ENCODE results near the gene UBA6. TPM values are rescaled to one million over a fixed set of nuclear protein-coding genes. Genes with fewer than 3 reads are reported as not detected.
"Not testable (repeated sequence)": the region's sequence is repeated elsewhere in the genome, so short reads cannot be mapped to it uniquely, and the experiment has no call there.

The UBA6 gene
- total RNA-seq, 1 donor from 2014 or later, result 69.6 TPM

GRCh38 chr4:67638136-67638535 lies 62.8 kb downstream of the UBA6 start:
- Mint-ChIP-seq H3K27me3 (no peaks in the 10 kb centered on the region), H3K27ac (no peak overlapping the region), H3K4me1 (ENCODE audit: unreplicated experiment) (no peaks in the 10 kb centered on the region), H3K4me3 (no peak overlapping the region), H3K9me3 (no peaks in the 10 kb centered on the region), H3K36me3 (peaks cover 23% of the 10 kb centered on the region)
- DNase-seq (ENCODE audit: extremely low spot score, unreplicated experiment), result no peak
- TF ChIP-seq CTCF (conservative IDR thresholded peaks at IDR 0.05), result no peak

GRCh38 chr4:67636978-67637377 lies 64.0 kb downstream of the UBA6 start:
- H3K27me3 Mint-ChIP-seq; H3K27ac Mint-ChIP-seq; DNase-seq (ENCODE audit: extremely low spot score, unreplicated experiment); H3K4me1 Mint-ChIP-seq (ENCODE audit: unreplicated experiment); H3K9me3 Mint-ChIP-seq; H3K4me3 Mint-ChIP-seq: not testable (repeated sequence)
- H3K36me3 Mint-ChIP-seq, result peaks cover 32% of the 10 kb centered on the region

GRCh38 chr4:67635331-67635730 lies 65.6 kb downstream of the UBA6 start:
- TF ChIP-seq CTCF (conservative IDR thresholded peaks at IDR 0.05), result no peak
- no peaks in the 10 kb centered on the region for H3K27me3 Mint-ChIP-seq
- H3K36me3 Mint-ChIP-seq, result peaks cover 33% of the 10 kb centered on the region
- H3K9me3 Mint-ChIP-seq, result no peaks in the 10 kb centered on the region
- H3K4me1 Mint-ChIP-seq (ENCODE audit: unreplicated experiment), result no peaks in the 10 kb centered on the region
- H3K27ac Mint-ChIP-seq, result no peak overlapping the region
- H3K4me3 Mint-ChIP-seq, result no peak overlapping the region
- DNase-seq (ENCODE audit: extremely low spot score, unreplicated experiment), result no peak

GRCh38 chr4:67634741-67635140 lies 66.2 kb downstream of the UBA6 start:
- Mint-ChIP-seq H3K4me3 (no peak overlapping the region), H3K27ac (no peak overlapping the region), H3K4me1 (ENCODE audit: unreplicated experiment) (no peaks in the 10 kb centered on the region), H3K9me3 (no peaks in the 10 kb centered on the region), H3K27me3 (no peaks in the 10 kb centered on the region), H3K36me3 (peaks cover 33% of the 10 kb centered on the region)
- DNase-seq (ENCODE audit: extremely low spot score, unreplicated experiment), result no peak
- no peak for TF ChIP-seq CTCF (conservative IDR thresholded peaks at IDR 0.05)

- no peaks in the 10 kb centered on the region for H3K27me3 Mint-ChIP-seq
- H3K36me3 Mint-ChIP-seq, result peaks cover 27% of the 10 kb centered on the region
- TF ChIP-seq CTCF (conservative IDR thresholded peaks at IDR 0.05), result no peak
- H3K4me3 Mint-ChIP-seq, result no peak overlapping the region
- DNase-seq (ENCODE audit: extremely low spot score, unreplicated experiment), result no peak
- no peaks in the 10 kb centered on the region for H3K4me1 Mint-ChIP-seq (ENCODE audit: unreplicated experiment)
- no peaks in the 10 kb centered on the region for H3K9me3 Mint-ChIP-seq
- no peak overlapping the region for H3K27ac Mint-ChIP-seq
Measured at GRCh38 chr4:67632492-67632891, 68.5 kb downstream of the UBA6 start.

GRCh38 chr4:67624939-67625338 lies 76.0 kb downstream of the UBA6 start:
- Mint-ChIP-seq H3K27ac (no peak overlapping the region), H3K4me3 (no peak overlapping the region), H3K4me1 (ENCODE audit: unreplicated experiment) (no peaks in the 10 kb centered on the region), H3K27me3 (no peaks in the 10 kb centered on the region), H3K9me3 (no peaks in the 10 kb centered on the region), H3K36me3 (peaks cover 23% of the 10 kb centered on the region)
- TF ChIP-seq CTCF (conservative IDR thresholded peaks at IDR 0.05), result no peak
- DNase-seq (ENCODE audit: extremely low spot score, unreplicated experiment), result no peak

All from type B pancreatic cell (in vitro differentiated cells).